PC-3 (cell line): ENCODE measurements around the gene DOK3. TPM values are rescaled to one million over a fixed set of nuclear protein-coding genes. Genes with fewer than 3 reads are reported as not detected.

Experiments
- ATAC-seq: fragments of 200-7000 bp; cut with Tn5 transposase; 2 replicates; pipeline ENCODE4 v1.9.1; 2020; ENCODE audit warnings: mild to moderate bottlenecking, moderate library complexity
- BruUV-seq: library from RNA; stranded (reverse); fragments of 400-500 nt; replicated peaks from 2 replicates; lab custom pipeline; 2021; lab: Mats Ljungman, UMichigan
- CTCF ChIA-PET: fragments of 300-600 bp; sonication (Branson Sonifier 250); formaldehyde crosslinking; loops from one replicate; lab custom pipeline; 2022; ENCODE audit warnings: antibody characterized with exemption; lab: Charles Lee
- POLR2A ChIA-PET: fragments of 300-600 bp; sonication (Branson Sonifier 250); formaldehyde crosslinking; loops from one replicate; lab custom pipeline; 2022; ENCODE audit warnings: antibody characterized with exemption; ENCODE audit not compliant: unreplicated experiment; lab: Charles Lee
- DNase-seq: peaks from one replicate; pipeline ENCODE4 v3.0.0-alpha.2; 2015
- H2AFZ ChIP-seq: fragments of 300-600 bp; sonication (generic); 2 replicates; pipeline ENCODE4 v1.6.0; 2016; ENCODE audit warnings: antibody characterized with exemption, low read length
- H3F3A ChIP-seq: fragments of 300-600 bp; sonication (generic); one replicate; pipeline ENCODE4 v1.6.0; 2017; ENCODE audit warnings: antibody characterized with exemption, low read length, control low read depth, mild to moderate bottlenecking; ENCODE audit not compliant: unreplicated experiment
- H3K27ac ChIP-seq: fragments of 300-600 bp; sonication (generic); 2 replicates; pipeline ENCODE4 v1.5.1; 2016; ENCODE audit warnings: mild to moderate bottlenecking, low read length
- H3K27me3 ChIP-seq: fragments of 300-600 bp; sonication (generic); 2 replicates; pipeline ENCODE4 v1.6.1; 2016; ENCODE audit warnings: low read length, mixed read lengths
- H3K36me3 ChIP-seq: fragments of 300-600 bp; sonication (generic); 2 replicates; pipeline ENCODE4 v1.6.1; 2016; ENCODE audit warnings: low read depth, mixed run types, low read length, mixed read lengths
- H3K4me1 ChIP-seq: fragments of 300-600 bp; sonication (generic); 2 replicates; pipeline ENCODE4 v1.5.1; 2016; ENCODE audit warnings: low read length; ENCODE audit not compliant: insufficient read depth
- H3K4me2 ChIP-seq: fragments of 300-600 bp; sonication (generic); 2 replicates; pipeline ENCODE4 v1.6.0; 2016; ENCODE audit warnings: low read length
- H3K4me3 ChIP-seq: fragments of 300-600 bp; sonication (generic); 2 replicates; pipeline ENCODE4 v1.5.1; 2016; ENCODE audit warnings: mild to moderate bottlenecking, low read length, mixed read lengths
- H3K79me2 ChIP-seq: fragments of 300-600 bp; sonication (generic); 2 replicates; pipeline ENCODE4 v1.6.1; 2017; ENCODE audit warnings: low read length, mixed read lengths
- H3K9ac ChIP-seq: fragments of 300-600 bp; sonication (generic); 2 replicates; pipeline ENCODE4 v1.6.0; 2016; ENCODE audit warnings: mild to moderate bottlenecking, low read length
- H3K9me2 ChIP-seq: fragments of 300-600 bp; sonication (generic); replicated peaks from 2 replicates; pipeline ENCODE4 v1.6.1; 2016; ENCODE audit warnings: mixed run types, low read length, mixed read lengths
- H3K9me3 ChIP-seq: fragments of 300-600 bp; sonication (generic); 2 replicates; pipeline ENCODE4 v1.6.1; 2016; ENCODE audit warnings: low read length, mixed read lengths
- H4K20me1 ChIP-seq: fragments of 300-600 bp; sonication (generic); 2 replicates; pipeline ENCODE4 v1.6.1; 2016; ENCODE audit warnings: low read length, mixed read lengths
- EZH2 ChIP-seq: fragments of 300-600 bp; sonication (generic); IDR thresholded peaks from one replicate; pipeline ENCODE4 v1.6.1; 2017; ENCODE audit warnings: antibody characterized with exemption, mild to moderate bottlenecking, low read length; ENCODE audit not compliant: unreplicated experiment
- EZH2phosphoT487 ChIP-seq: fragments of 300-600 bp; sonication (generic); IDR thresholded peaks from 2 replicates; pipeline ENCODE4 v1.6.1; 2018; ENCODE audit warnings: mild to moderate bottlenecking, antibody characterized with exemption, low read length, borderline replicate concordance
- intact Hi-C: fragments of 100-400 bp; cut with micrococcal nuclease; formaldehyde crosslinking; loops from 2 replicates; pipeline ENCODE4 v1.9.0; 2023
- total RNA-seq: library from RNA; depleted of rRNA; stranded (reverse); fragments of >200 nt; gene quantifications from 2 replicates; pipeline ENCODE4 v1.2.3, GENCODE V29; 2014
- TF ChIP-seq, protein P1 (sequence below): fragments of 300-600 bp; sonication (generic); conservative IDR thresholded peaks from 2 replicates; pipeline ENCODE4 v1.5.1; 2017; ENCODE audit warnings: antibody characterized with exemption, low read depth, mild to moderate bottlenecking, low read length

The DOK3 gene
- total RNA-seq, 1 experiment from 2014 or later, result 6.2 TPM

DNA sequence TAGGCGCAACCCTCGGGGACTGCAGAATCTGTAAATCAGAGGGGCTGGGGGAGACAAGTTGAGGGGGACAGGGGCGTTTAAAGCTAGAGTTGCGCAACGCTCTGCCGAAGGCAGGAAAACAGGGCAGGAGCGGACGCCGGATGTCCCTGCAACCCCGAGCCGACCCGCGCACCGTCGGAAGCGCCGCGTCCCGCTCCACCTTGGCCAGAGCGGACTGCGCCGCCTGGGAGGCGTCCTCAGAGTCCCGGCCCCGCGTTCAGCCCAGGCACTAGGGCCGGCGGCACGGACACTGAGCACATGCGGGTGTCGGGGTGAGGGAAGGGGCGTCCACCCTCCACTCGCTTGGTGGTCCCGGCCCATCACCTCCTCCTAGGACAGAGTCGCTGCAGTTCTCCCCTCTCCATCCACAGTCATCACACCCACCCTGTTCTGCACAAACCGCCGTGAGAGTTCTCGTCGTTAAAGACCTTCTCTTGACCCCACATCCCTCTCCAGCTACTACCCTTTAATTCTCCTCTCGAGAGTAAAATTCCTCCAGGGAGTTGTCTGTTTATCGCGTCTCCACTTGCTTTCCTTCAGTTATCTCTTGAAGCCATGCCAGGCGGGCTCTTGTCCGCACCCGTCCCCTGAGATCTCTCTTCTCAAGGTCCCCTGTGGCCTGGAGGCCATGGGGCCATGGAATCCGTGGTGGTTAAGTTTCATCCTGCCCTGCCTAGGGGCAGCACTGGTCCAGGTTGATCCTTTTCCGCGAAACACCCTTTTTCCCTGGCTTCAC, 11.4 kb downstream of the DOK3 start:
- H3K4me1 ChIP-seq, result peaks cover 38% of the 10 kb centered on the region
- ChIA-PET POLR2A (interaction anchor here (0.6 to 1.0 kb wide), 8 partner anchors 26 to 119 kb away, joined by 3 to 6 read pairs (median 3); no protein-coding TSS in a partner anchor), CTCF (interaction anchor here (0.9 to 1.4 kb wide), 3 partner anchors 40 to 94 kb away, joined by 3 to 7 read pairs (median 6); no protein-coding TSS in a partner anchor)
- peaks cover 4% of the 10 kb centered on the region for H3F3A ChIP-seq
- H3K9me3 ChIP-seq, result no peaks in the 10 kb centered on the region
- BruUV-seq, result TSS peak; percentile 73
- peaks cover 5% of the 10 kb centered on the region; the same call in 1 of the 2 replicates for H3K36me3 ChIP-seq
- peak; percentile 29 for DNase-seq
- H3K4me3 ChIP-seq, result peak overlapping the region; percentile 76
- H3K4me2 ChIP-seq, result peak overlapping the region; percentile 99
- TF ChIP-seq, protein P1, sequence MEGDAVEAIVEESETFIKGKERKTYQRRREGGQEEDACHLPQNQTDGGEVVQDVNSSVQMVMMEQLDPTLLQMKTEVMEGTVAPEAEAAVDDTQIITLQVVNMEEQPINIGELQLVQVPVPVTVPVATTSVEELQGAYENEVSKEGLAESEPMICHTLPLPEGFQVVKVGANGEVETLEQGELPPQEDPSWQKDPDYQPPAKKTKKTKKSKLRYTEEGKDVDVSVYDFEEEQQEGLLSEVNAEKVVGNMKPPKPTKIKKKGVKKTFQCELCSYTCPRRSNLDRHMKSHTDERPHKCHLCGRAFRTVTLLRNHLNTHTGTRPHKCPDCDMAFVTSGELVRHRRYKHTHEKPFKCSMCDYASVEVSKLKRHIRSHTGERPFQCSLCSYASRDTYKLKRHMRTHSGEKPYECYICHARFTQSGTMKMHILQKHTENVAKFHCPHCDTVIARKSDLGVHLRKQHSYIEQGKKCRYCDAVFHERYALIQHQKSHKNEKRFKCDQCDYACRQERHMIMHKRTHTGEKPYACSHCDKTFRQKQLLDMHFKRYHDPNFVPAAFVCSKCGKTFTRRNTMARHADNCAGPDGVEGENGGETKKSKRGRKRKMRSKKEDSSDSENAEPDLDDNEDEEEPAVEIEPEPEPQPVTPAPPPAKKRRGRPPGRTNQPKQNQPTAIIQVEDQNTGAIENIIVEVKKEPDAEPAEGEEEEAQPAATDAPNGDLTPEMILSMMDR, result no peak
- TF ChIP-seq EZH2 (no peak), EZH2phosphoT487 (no peak)
- peak overlapping the region; percentile 35; the same call in 1 of the 2 replicates for H3K9ac ChIP-seq
- H3K27me3 ChIP-seq, result no peaks in the 10 kb centered on the region
- H3K9me2 ChIP-seq, result no peaks in the 10 kb centered on the region
- peaks cover 31% of the 10 kb centered on the region for H3K79me2 ChIP-seq
- intact Hi-C loops, result loop anchor here (5.0 kb wide), 1 partner anchor 196 kb away; the partner anchor contains the start of genes PRELID1 and RAB24
- H4K20me1 ChIP-seq, result peaks cover 8% of the 10 kb centered on the region; the same call in 1 of the 2 replicates
- H2AFZ ChIP-seq, result peak overlapping the region; percentile 88
- H3K27ac ChIP-seq, result peak overlapping the region; percentile 22; the same call in 1 of the 2 replicates
- 0 out of 2 replicates have a peak, but pooled peaks have one; percentile 1 for ATAC-seq

DNA sequence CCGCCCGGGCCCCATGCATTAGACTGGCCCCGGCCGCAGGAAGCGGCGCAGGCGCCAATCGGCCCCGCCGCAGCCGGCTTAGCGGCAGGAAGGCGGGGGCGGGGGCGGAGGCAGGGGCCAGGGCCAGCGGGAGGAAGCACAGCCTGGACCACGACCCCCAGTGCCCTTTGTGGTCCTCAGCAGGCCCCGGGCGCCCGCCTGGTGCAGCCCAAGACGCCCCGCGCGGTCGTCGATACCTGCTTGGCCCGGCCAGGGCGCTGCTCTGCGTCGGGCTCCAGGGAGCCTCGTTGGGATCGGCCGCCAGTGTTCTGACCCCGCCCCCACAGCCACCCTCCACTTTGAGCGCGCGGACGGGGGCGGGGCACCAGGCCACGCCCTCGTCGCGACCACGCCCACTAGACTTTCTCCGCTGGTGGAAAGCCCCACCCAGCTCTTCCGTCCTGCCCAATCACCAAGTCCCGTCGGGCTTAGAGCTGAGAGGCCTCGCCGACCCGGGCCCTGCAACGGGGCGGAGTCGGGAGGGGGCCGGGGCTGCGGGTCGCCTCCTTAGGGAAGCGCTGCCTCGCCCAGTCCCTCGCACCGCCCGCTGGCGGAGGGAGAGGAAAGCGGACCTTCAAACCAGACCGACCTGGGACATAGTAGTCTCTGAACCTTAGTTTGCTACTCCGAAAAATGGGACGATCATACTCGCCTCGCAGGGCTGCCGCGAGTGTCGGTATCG, 12.2 kb downstream of the DOK3 start, which contains the start of gene PDLIM7:
TSS of gene PDLIM7 (minus strand) at position 313 of the 721 bp plus-strand sequence. CDS start 1,092 bp downstream, outside the sequence.
- ChIA-PET CTCF (interaction anchor here (0.6 to 1.4 kb wide), 6 partner anchors 40 to 185 kb away, joined by 3 to 7 read pairs (median 4); no protein-coding TSS in a partner anchor), POLR2A (interaction anchor here (0.6 to 1.0 kb wide), 8 partner anchors 25 to 118 kb away, joined by 3 to 6 read pairs (median 3); no protein-coding TSS in a partner anchor)
- Histone ChIP-seq H3K9me3 (no peaks in the 10 kb centered on the region), H3K27ac (peak within 1 kb of the TSS; percentile 93), H3K36me3 (peaks cover 13% of the 10 kb centered on the region), H3K9ac (peak within 1 kb of the TSS; percentile 84), H3K4me3 (peak within 1 kb of the TSS; percentile 76), H3K9me2 (no peaks in the 10 kb centered on the region), H3F3A (peaks cover 4% of the 10 kb centered on the region), H4K20me1 (peaks cover 8% of the 10 kb centered on the region; the same call in 1 of the 2 replicates), H3K79me2 (peaks cover 39% of the 10 kb centered on the region), H2AFZ (peak within 1 kb of the TSS; percentile 88), H3K27me3 (no peaks in the 10 kb centered on the region), H3K4me2 (peak within 1 kb of the TSS; percentile 99), H3K4me1 (peaks cover 41% of the 10 kb centered on the region)
- ATAC-seq, result peak; percentile 66
- intact Hi-C loops, result loop anchor here (1.0 to 5.0 kb wide), 4 partner anchors 26 to 195 kb away; partner anchors contain the start of genes PRELID1 and RAB24
- no peak for TF ChIP-seq EZH2phosphoT487
- TF ChIP-seq, protein P1, result peak; percentile 24; the same call in 1 of the 2 replicates
- peak; percentile 98 for DNase-seq
- BruUV-seq, result no TSS peak
